AG09319 (cell line): ENCODE data around the gene ARHGEF16.

Source experiments
- DNase-seq: peaks from one replicate; pipeline ENCODE4 v3.0.0-alpha.2; 2010; ENCODE audit warnings: low read depth; ENCODE audit errors: extremely low read depth
- TF ChIP-seq, protein P1 (sequence below): IDR thresholded peaks from 2 replicates; pipeline ENCODE4 v1.5.1; 2011; ENCODE audit warnings: low read depth, mild to moderate bottlenecking, inconsistent platforms, low read length, moderate library complexity

The ARHGEF16 gene

DNA sequence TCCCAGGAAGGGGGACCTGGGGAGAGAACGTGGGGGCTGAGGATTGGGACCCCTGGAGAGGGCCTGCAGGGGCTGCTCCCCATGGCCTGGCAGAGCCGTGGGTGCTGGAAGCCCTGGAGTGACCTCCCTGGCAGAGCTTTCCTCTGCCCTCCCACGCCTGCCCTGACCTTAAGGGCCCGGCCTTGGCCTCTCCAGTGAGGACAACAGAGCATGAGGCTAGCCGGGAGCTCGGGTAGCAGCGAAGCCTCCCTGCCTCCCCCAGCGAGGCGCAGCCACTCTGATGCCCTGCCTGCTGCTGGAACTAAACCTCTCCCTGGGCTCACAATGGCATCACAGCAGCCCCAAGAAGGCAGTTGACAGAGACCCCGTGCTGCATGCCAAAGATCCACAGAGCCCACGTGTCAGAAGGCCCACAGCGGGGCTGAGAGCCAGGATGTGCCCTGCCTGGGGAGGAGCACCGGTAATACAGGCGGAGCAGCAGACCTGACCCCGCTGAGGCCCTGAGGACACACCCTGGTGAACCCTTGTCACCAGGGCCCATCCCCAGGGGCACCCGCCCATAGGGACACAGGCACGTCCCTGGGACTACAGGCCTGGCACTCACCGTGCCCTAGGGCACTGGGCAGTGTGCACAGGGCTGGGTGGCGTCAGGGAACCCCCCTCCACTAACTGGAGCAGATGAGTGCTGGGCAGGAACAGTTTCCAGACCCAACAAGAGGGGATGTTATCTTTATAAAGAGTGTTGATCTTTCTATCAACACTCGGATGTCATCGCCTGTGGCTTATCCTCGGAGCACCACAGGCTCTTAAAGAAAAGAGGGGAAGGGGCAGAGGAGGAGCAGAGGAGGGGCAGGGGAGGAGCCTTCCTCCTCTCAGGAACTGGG, 48.4 kb downstream of the ARHGEF16 start:
- TF ChIP-seq, protein P1, sequence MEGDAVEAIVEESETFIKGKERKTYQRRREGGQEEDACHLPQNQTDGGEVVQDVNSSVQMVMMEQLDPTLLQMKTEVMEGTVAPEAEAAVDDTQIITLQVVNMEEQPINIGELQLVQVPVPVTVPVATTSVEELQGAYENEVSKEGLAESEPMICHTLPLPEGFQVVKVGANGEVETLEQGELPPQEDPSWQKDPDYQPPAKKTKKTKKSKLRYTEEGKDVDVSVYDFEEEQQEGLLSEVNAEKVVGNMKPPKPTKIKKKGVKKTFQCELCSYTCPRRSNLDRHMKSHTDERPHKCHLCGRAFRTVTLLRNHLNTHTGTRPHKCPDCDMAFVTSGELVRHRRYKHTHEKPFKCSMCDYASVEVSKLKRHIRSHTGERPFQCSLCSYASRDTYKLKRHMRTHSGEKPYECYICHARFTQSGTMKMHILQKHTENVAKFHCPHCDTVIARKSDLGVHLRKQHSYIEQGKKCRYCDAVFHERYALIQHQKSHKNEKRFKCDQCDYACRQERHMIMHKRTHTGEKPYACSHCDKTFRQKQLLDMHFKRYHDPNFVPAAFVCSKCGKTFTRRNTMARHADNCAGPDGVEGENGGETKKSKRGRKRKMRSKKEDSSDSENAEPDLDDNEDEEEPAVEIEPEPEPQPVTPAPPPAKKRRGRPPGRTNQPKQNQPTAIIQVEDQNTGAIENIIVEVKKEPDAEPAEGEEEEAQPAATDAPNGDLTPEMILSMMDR: no peak
- DNase-seq: no peak

DNA sequence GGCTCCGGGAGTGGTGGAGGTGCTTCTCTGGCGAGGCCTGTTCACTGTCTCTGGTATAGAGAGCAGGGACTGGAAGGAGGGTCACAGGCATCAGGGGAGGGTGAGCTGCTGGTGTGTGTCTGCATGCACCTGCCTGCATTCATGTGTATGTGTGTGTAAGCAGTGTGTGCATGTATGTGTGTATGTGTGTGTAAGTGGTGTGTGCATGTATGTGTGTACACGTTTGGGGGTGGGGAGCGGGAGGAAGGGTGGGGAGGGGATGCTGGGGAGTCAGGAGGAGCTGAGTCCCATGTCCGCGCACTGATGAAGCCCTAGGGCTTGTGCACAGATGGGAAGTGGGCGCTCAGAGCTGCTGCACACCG, 49.0 kb downstream of the ARHGEF16 start:
- DNase-seq: no peak
- TF ChIP-seq, protein P1: no peak

DNA sequence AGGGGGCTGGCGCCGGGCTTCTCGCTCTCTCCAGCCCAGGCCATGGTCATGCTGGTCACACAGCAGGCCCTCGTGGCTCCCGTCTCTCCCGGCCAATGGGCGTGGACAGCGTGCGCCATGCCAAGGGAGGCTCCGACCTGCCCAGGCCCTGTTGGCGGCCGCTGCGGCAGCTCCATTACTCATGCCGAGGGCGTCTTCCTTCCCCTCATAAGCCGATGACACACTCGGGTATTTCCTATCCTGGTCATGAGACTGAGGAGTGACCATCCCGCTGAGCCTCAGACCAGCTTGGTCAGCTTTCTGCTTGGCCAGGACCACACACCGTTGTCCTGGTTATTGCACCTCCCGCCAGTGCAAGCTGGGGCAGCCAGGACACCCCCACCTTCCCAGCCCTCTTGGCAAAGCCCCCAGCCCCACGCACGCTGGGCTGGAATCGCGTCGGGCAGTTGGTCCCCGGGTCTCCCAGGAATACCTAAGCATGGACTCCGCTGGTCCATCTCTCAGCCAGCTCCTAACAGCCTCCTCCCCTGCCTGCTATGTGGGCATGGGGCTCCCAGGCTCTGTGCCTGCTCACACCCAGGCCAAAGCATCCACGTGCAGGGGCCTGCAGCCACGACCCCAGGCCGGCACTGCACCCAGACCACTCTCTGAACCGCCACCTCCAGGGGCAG, 49.8 kb downstream of the ARHGEF16 start:
- TF ChIP-seq, protein P1: no peak
- DNase-seq: peak; percentile 75

DNA sequence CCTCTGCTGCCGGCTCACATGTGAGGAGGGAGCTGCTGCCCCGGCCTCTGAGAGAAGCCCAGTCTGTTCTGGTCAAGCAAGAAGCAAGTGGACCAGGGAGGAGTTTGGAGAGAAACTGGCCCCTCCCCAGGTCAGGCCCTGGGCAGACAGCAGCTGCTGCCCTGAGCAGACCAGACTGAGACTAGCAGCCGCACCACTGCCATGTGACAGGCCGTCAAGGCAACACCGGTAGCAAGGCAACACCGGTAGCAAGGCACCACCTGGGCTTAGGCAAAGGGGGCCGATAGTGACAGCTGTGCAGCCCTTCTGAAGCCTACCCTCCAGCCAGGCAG, 50.3 kb downstream of the ARHGEF16 start:
- no peak for DNase-seq
- TF ChIP-seq, protein P1: no peak

DNA sequence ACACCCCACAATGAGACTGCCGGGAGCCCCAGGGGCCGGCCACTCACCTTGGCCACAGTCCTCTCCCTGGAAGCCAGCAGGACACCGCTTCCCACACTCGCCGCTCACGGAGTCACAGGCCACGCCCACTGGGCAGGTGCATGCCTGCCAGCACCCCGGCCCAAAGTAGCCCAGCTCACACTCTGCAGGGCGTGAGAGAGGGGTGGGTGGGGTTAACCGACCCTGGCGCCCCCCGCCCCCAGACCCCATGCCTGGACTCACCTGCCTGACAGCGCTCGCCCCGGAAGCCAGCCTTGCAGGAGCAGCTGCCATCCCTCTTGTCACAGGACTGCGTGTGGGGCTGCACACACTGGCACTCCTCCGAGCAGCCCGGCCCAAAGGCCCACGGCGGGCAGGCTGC, 50.7 kb downstream of the ARHGEF16 start:
- TF ChIP-seq, protein P1: no peak
- no peak for DNase-seq

DNA sequence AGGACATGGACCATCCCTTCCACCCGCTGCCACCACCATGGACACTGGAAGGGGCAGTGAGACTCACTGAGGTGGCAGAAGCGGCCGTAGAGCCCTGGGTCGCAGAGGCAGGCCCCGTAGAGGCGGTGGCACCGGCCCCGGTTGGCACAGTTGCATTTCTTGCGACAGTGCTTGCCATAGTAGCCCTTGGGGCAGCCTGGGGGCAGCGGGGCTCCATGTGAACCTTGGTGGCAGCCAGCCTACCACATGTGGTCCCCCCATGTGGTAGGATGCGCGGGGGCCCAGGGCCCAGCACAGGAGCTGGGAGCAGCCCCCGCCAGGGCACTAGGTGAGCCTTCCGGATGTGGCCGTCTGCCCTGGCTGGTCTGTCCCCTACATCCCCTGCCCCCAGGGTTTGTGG, 51.6 kb downstream of the ARHGEF16 start:
- no peak for DNase-seq
- TF ChIP-seq, protein P1: no peak

DNA sequence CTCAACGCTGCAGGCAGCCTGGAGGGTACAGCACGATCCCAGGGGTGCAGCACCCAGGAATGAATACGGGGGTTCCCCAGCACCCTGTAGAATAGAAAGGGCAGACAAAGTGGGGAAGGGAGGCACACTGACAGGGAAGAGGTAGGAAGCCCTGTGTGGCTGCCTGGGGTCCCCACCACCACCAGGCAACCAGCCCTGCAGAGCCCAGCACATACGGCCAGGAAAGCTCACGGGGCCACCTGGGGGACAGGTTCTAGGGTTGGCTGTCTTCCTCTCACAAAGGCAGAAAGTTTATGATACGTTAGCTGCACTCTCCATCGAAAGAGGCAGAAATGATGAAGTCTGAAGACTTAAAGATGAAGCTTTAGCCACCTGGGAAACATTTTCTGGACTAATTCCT, 52.5 kb downstream of the ARHGEF16 start:
- no peak for DNase-seq
- TF ChIP-seq, protein P1: no peak
